GM12878 (cell line): ENCODE measurements around the gene CPA4. TPM values are rescaled to one million over a fixed set of nuclear protein-coding genes. Genes with fewer than 3 reads are reported as not detected.

Experiments used
- ATAC-seq: fragments of 200-7000 bp; cut with Tn5 transposase; 3 replicates; pipeline ENCODE4 v1.9.1; 2020; ENCODE audit warnings: mild to moderate bottlenecking, moderate library complexity
- BruUV-seq: library from RNA; stranded (reverse); fragments of 400-500 nt; replicated peaks from 2 replicates; lab custom pipeline; 2021; lab: Mats Ljungman, UMichigan
- CTCF ChIA-PET: fragments of 300-600 bp; sonication (Branson Sonifier 250); formaldehyde crosslinking; extraction: SDS; loops from one replicate; lab custom pipeline; 2021; ENCODE audit warnings: inconsistent platforms; lab: Yijun Ruan, JAX
- POLR2A ChIA-PET: fragments of 350-600 bp; formaldehyde crosslinking; extraction: SDS; loops from one replicate; lab custom pipeline; 2021; ENCODE audit warnings: inconsistent platforms; lab: Charles Lee
- RAD21 ChIA-PET: fragments of 300-600 bp; sonication (Branson Sonifier 250); formaldehyde crosslinking; loops from one replicate; lab custom pipeline; 2023; ENCODE audit warnings: antibody characterized with exemption; ENCODE audit not compliant: unreplicated experiment; lab: Charles Lee
- SMC1A ChIA-PET: fragments of 300-600 bp; sonication (Branson Sonifier 250); formaldehyde crosslinking; loops from one replicate; lab custom pipeline; 2023; ENCODE audit not compliant: unreplicated experiment, uncharacterized antibody; lab: Charles Lee
- DNase-seq: peaks from one replicate; pipeline ENCODE4 v3.0.0-alpha.2; 2011; ENCODE audit warnings: low read depth, low spot score
- FAIRE-seq: peaks from 3 replicates; lab custom pipeline; 2011; peaks lifted over from hg19 to GRCh38; lab: Jason Lieb, UNC
- H2AFZ ChIP-seq: 2 replicates; pipeline ENCODE4 v1.6.0; 2011; ENCODE audit warnings: low read depth, low read length, control low read depth; ENCODE audit not compliant: control insufficient read depth
- H3K27ac ChIP-seq: 2 replicates; pipeline ENCODE4 v1.5.1; 2011; ENCODE audit warnings: control low read depth; ENCODE audit not compliant: control insufficient read depth, insufficient read depth
- H3K27me3 ChIP-seq, 2 experiments: replicated peaks in 1 of 2; 2 replicates each; pipeline versions ENCODE4 v1.6.0 to v1.6.1; 2011; ENCODE audit warnings: low read length in 1 of 2; ENCODE audit not compliant: control insufficient read depth in 2 of 2, insufficient read depth in 2 of 2
- H3K36me3 ChIP-seq, 2 experiments: 2 replicates each; pipeline ENCODE4 v1.5.1; 2011; ENCODE audit warnings: low read length in 1 of 2; ENCODE audit not compliant: control insufficient read depth in 2 of 2, insufficient read depth in 2 of 2
- H3K4me1 ChIP-seq: 2 replicates; pipeline ENCODE4 v1.6.1; 2011; ENCODE audit warnings: mild to moderate bottlenecking, low read length, moderate library complexity, mixed read lengths; ENCODE audit not compliant: control insufficient read depth, insufficient read depth
- H3K4me2 ChIP-seq: 2 replicates; pipeline ENCODE4 v1.6.0; 2011; ENCODE audit warnings: control low read depth; ENCODE audit not compliant: control insufficient read depth, insufficient read depth
- H3K4me3 ChIP-seq: fragments of 200-600 bp; sonication (generic); 2 replicates; pipeline ENCODE4 v1.5.1; 2016
- H3K79me2 ChIP-seq: 2 replicates; pipeline ENCODE4 v1.6.0; 2011; ENCODE audit warnings: low read length; ENCODE audit not compliant: control insufficient read depth, insufficient read depth
- H3K9ac ChIP-seq: 2 replicates; pipeline ENCODE4 v1.8.0; 2011; ENCODE audit warnings: low read length, control low read depth, mixed read lengths; ENCODE audit not compliant: control insufficient read depth, insufficient read depth
- H3K9me3 ChIP-seq: replicated peaks from 3 replicates; pipeline ENCODE4 v1.5.1; 2011; ENCODE audit warnings: mild to moderate bottlenecking, low read length; ENCODE audit not compliant: control insufficient read depth, insufficient read depth
- H4K20me1 ChIP-seq: 2 replicates; pipeline ENCODE4 v1.6.0; 2011; ENCODE audit not compliant: control insufficient read depth, insufficient read depth
- CBX3 ChIP-seq: fragments of 200-600 bp; sonication (generic); IDR thresholded peaks from 2 replicates; pipeline ENCODE4 v1.6.1; 2016; ENCODE audit warnings: low read depth, borderline replicate concordance
- PAX8 ChIP-seq: fragments of 450-650 bp; IDR thresholded peaks from 2 replicates; pipeline ENCODE4 v1.6.1; 2017; ENCODE audit warnings: mild to moderate bottlenecking, moderate library complexity
- POLR2A ChIP-seq: IDR thresholded peaks from 2 replicates; pipeline ENCODE4 v1.6.1; 2011; ENCODE audit warnings: low read depth, mild to moderate bottlenecking, low read length
- RUNX3 ChIP-seq: IDR thresholded peaks from 2 replicates; pipeline ENCODE4 v1.6.1; 2012; ENCODE audit warnings: low read length, inconsistent platforms
- ZNF217 ChIP-seq: fragments of 450-650 bp; IDR thresholded peaks from 2 replicates; pipeline ENCODE4 v1.6.1; 2017; ENCODE audit warnings: antibody characterized with exemption, mild to moderate bottlenecking
- ZNF24 ChIP-seq: fragments of 450-650 bp; IDR thresholded peaks from 2 replicates; pipeline ENCODE4 v1.6.1; 2017; ENCODE audit warnings: antibody characterized with exemption, mild to moderate bottlenecking
- ZNF384 ChIP-seq: IDR thresholded peaks from 2 replicates; pipeline ENCODE4 v1.6.1; 2012; ENCODE audit warnings: low read depth, mild to moderate bottlenecking, low read length, improper control_type of control experiment, borderline replicate concordance
- WGBS: methylation state at CpG from one replicate; pipeline ENCODE4 v1.1.6; 2016; ENCODE audit warnings: low lambda C conversion rate; ENCODE audit not compliant: insufficient replicate concordance, insufficient coverage; ENCODE audit errors: missing lambda C conversion rate; 5-methylcytosine and 5-hydroxymethylcytosine counted together
- in situ Hi-C: fragments of 300-500 bp; cut with MboI; formaldehyde crosslinking; loops from 9 replicates; pipeline ENCODE4 v1.14.3; 2018; ENCODE audit warnings: mixed read lengths
- intact Hi-C: fragments of 100-400 bp; cut with micrococcal nuclease; formaldehyde crosslinking; loops from one replicate; pipeline ENCODE4 v1.14.2; 2022; ENCODE audit not compliant: unreplicated experiment
- polyA plus RNA-seq, 11 experiments: library from polyadenylated mRNA; depleted of rRNA in 4 of 11; unstranded in 6 of 11; stranded (reverse) in 5 of 11; fragments of >200 nt; fragmentation: Nextera tagmentation in 4 of 11; fragmentation: Illumina TruSeq in 1 of 11; extraction: Ambion mirVana in 4 of 11; extraction: Trizol in 1 of 11; gene quantifications; 1 replicate in 1 of 11; 2 replicates in 10 of 11; pipeline versions ENCODE4 v1.2.1 to v1.2.3, GENCODE V29; 2011 to 2016; ENCODE audit warnings: inconsistent platforms in 2 of 11, missing spikeins in 2 of 11, low read depth in 1 of 11
- total RNA-seq, 4 experiments: library from RNA; depleted of rRNA in 3 of 4; stranded (reverse); fragments of >200 nt in 3 of 4; fragmentation: Illumina TruSeq in 1 of 4; extraction: Trizol in 1 of 4; gene quantifications; 2 replicates each; pipeline versions ENCODE4 v1.2.1 to v1.2.3, GENCODE V29; 2013 to 2021
- TF ChIP-seq, protein P1 (sequence below): fragments of 450-650 bp; IDR thresholded peaks from 2 replicates; pipeline ENCODE4 v1.6.1; 2018; ENCODE audit warnings: mild to moderate bottlenecking, low read depth, moderate library complexity; ENCODE audit not compliant: partially characterized antibody
- TF ChIP-seq, protein P2 (sequence below): IDR thresholded peaks from 2 replicates; pipeline ENCODE4 v1.6.1; 2012; ENCODE audit warnings: low read depth, low read length, improper control_type of control experiment
- TF ChIP-seq, protein P3 (sequence below): IDR thresholded peaks from 2 replicates; pipeline ENCODE4 v1.6.1; 2012; ENCODE audit warnings: low read depth, low read length, improper control_type of control experiment
- TF ChIP-seq, protein P4 (sequence below): IDR thresholded peaks from 2 replicates; pipeline ENCODE4 v1.6.1; 2011; ENCODE audit warnings: mild to moderate bottlenecking, low read depth, low read length, moderate library complexity; ENCODE audit not compliant: insufficient replicate concordance
- TF ChIP-seq, protein P5 (sequence below): fragments of 450-650 bp; formaldehyde crosslinking; IDR thresholded peaks from 2 replicates; pipeline ENCODE4 v1.5.0; 2022; ENCODE audit warnings: mild to moderate bottlenecking, missing genetic modification characterization
- TF ChIP-seq, protein P6 (sequence below): IDR thresholded peaks from 2 replicates; pipeline ENCODE4 v1.6.1; 2011; ENCODE audit warnings: low read depth, low read length, improper control_type of control experiment, borderline replicate concordance

CPA4 gene
- total and polyA plus RNA-seq, 10 of the 15 experiments (the other 5 are each of a cell fraction or from before 2014, with no cell fraction given) = 0.05 to 0.35 (median 0.18) TPM; not detected in 1

DNA sequence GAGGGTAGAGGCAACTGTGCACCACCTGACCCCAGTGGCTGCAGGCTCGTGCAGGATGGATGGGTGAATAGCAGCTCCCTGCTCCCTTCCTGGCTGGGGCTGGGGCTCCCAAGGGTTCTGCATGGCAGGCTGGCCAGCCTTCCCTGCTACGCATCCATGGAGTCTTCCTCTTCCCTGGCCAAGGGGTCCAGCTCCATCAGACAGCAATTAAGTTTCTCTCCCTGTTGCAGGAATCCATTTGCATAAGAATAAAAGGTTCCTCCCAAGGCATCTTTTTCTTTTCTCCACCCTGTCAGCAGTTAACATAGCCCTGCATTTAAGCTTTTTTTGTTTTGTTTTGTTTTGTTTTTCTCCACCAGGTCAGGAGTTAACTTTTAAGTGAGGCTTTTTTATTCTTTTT is 36.3 kb upstream of the CPA4 start (continued):
- TF ChIP-seq, protein P1, sequence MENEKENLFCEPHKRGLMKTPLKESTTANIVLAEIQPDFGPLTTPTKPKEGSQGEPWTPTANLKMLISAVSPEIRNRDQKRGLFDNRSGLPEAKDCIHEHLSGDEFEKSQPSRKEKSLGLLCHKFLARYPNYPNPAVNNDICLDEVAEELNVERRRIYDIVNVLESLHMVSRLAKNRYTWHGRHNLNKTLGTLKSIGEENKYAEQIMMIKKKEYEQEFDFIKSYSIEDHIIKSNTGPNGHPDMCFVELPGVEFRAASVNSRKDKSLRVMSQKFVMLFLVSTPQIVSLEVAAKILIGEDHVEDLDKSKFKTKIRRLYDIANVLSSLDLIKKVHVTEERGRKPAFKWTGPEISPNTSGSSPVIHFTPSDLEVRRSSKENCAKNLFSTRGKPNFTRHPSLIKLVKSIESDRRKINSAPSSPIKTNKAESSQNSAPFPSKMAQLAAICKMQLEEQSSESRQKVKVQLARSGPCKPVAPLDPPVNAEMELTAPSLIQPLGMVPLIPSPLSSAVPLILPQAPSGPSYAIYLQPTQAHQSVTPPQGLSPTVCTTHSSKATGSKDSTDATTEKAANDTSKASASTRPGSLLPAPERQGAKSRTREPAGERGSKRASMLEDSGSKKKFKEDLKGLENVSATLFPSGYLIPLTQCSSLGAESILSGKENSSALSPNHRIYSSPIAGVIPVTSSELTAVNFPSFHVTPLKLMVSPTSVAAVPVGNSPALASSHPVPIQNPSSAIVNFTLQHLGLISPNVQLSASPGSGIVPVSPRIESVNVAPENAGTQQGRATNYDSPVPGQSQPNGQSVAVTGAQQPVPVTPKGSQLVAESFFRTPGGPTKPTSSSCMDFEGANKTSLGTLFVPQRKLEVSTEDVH = no peak
- TF ChIP-seq PAX8 = no peak
- TF ChIP-seq ZNF217 = no peak
- TF ChIP-seq, protein P2, sequence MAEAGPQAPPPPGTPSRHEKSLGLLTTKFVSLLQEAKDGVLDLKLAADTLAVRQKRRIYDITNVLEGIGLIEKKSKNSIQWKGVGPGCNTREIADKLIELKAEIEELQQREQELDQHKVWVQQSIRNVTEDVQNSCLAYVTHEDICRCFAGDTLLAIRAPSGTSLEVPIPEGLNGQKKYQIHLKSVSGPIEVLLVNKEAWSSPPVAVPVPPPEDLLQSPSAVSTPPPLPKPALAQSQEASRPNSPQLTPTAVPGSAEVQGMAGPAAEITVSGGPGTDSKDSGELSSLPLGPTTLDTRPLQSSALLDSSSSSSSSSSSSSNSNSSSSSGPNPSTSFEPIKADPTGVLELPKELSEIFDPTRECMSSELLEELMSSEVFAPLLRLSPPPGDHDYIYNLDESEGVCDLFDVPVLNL = no peak
- TF ChIP-seq ZNF384 = no peak
- TF ChIP-seq, protein P3, sequence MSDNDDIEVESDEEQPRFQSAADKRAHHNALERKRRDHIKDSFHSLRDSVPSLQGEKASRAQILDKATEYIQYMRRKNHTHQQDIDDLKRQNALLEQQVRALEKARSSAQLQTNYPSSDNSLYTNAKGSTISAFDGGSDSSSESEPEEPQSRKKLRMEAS = no peak

DNA sequence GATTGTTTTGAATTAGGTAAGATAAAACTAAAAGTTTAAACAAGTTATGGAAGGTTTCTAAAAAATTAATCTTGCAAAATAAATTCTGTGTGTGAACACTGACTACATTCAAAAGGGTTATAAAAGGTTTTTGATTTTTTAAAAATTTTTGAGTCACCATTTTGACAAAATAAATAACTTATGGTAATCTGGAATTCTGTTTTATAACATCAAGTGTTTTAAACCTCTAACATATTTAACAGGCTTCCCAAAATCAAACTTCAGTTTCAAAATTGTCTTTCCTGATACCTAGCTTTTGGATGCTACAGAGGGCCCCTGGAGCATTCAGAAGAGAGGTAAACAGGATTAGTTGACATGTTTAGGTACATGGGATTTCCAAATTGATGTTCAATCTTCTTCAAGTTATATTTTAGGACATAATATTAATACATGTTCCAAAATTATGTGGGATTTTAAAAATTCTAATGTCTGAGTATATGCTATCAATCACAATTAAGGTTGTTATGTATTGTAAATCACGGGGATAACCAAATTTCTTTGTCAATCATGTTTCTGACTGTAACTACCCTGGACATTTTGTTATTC is 34.4 kb upstream of the CPA4 start:
- H3K9ac ChIP-seq = no peak overlapping the region
- H4K20me1 ChIP-seq = no peaks in the 10 kb centered on the region
- no peaks in the 10 kb centered on the region for H3K9me3 ChIP-seq
- in situ Hi-C loops (no loop called here), intact Hi-C loops (no loop called here)
- no peak for ATAC-seq
- no peak overlapping the region for H2AFZ ChIP-seq
- H3K27me3 ChIP-seq = no peaks in the 10 kb centered on the region; a peak in 1 of 4 replicates
- no peak for DNase-seq
- ChIA-PET CTCF (interaction anchor here (1.0 to 1.9 kb wide), 3 partner anchors 19 to 241 kb away, joined by 3 to 4 read pairs (median 3); no protein-coding TSS in a partner anchor), POLR2A (no interaction called here), SMC1A (interaction anchor here (1.4 to 1.5 kb wide), 2 partner anchors 12 to 112 kb away, joined by 3 to 4 read pairs; no protein-coding TSS in a partner anchor), RAD21 (no interaction called here)
- H3K36me3 ChIP-seq = no peaks in the 10 kb centered on the region
- H3K79me2 ChIP-seq = no peaks in the 10 kb centered on the region
- H3K4me3 ChIP-seq = no peak overlapping the region
- no peak for FAIRE-seq
- no peak overlapping the region for H3K27ac ChIP-seq
- no peak overlapping the region for H3K4me2 ChIP-seq
- WGBS = 0% methylated on average over 1 of the region's 1 CpG
- H3K4me1 ChIP-seq = no peaks in the 10 kb centered on the region
- BruUV-seq = no TSS peak
- TF ChIP-seq POLR2A = no peak
- no peak for TF ChIP-seq ZNF24
- no peak for TF ChIP-seq CBX3
- TF ChIP-seq, protein P4, sequence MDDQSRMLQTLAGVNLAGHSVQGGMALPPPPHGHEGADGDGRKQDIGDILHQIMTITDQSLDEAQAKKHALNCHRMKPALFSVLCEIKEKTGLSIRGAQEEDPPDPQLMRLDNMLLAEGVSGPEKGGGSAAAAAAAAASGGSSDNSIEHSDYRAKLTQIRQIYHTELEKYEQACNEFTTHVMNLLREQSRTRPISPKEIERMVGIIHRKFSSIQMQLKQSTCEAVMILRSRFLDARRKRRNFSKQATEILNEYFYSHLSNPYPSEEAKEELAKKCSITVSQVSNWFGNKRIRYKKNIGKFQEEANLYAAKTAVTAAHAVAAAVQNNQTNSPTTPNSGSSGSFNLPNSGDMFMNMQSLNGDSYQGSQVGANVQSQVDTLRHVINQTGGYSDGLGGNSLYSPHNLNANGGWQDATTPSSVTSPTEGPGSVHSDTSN = no peak
- no peak for TF ChIP-seq RUNX3
- TF ChIP-seq, protein P5, sequence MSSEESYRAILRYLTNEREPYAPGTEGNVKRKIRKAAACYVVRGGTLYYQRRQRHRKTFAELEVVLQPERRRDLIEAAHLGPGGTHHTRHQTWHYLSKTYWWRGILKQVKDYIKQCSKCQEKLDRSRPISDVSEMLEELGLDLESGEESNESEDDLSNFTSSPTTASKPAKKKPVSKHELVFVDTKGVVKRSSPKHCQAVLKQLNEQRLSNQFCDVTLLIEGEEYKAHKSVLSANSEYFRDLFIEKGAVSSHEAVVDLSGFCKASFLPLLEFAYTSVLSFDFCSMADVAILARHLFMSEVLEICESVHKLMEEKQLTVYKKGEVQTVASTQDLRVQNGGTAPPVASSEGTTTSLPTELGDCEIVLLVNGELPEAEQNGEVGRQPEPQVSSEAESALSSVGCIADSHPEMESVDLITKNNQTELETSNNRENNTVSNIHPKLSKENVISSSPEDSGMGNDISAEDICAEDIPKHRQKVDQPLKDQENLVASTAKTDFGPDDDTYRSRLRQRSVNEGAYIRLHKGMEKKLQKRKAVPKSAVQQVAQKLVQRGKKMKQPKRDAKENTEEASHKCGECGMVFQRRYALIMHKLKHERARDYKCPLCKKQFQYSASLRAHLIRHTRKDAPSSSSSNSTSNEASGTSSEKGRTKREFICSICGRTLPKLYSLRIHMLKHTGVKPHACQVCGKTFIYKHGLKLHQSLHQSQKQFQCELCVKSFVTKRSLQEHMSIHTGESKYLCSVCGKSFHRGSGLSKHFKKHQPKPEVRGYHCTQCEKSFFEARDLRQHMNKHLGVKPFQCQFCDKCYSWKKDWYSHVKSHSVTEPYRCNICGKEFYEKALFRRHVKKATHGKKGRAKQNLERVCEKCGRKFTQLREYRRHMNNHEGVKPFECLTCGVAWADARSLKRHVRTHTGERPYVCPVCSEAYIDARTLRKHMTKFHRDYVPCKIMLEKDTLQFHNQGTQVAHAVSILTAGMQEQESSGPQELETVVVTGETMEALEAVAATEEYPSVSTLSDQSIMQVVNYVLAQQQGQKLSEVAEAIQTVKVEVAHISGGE (CRISPR knock-in tag) = no peak
- TF ChIP-seq, protein P6, sequence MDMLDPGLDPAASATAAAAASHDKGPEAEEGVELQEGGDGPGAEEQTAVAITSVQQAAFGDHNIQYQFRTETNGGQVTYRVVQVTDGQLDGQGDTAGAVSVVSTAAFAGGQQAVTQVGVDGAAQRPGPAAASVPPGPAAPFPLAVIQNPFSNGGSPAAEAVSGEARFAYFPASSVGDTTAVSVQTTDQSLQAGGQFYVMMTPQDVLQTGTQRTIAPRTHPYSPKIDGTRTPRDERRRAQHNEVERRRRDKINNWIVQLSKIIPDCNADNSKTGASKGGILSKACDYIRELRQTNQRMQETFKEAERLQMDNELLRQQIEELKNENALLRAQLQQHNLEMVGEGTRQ = no peak
